Inflammatory macrophage (primary cell): ENCODE measurements around the gene FBXL5.

Source experiments
- DNase-seq, 2 donors: peaks; one replicate each; pipeline ENCODE4 v3.0.0-alpha.2; 2020 to 2022
- total RNA-seq, 18 experiments: gene quantifications; one replicate each; lab custom pipeline; 2026; ENCODE audit warnings: mixed read lengths in 6 of 18, inconsistent platforms in 2 of 18; lab: John Stamatoyannopoulos, UW

The FBXL5 gene
- 77.1 to 341 (median 145) reads per million in 18 experiments for total RNA-seq

- DNase-seq: peak; percentile 89 to 95
These were observed at the start of gene FBXL5 for GRCh38 chr4:15655223-15656037. FBXL5 (minus strand) TSS chr4:15655357; CDS start chr4:15655287, 70 bp downstream.

GRCh38 chr4:15704129-15704528 lies 49.0 kb upstream of the FBXL5 start:
- no peak for DNase-seq

GRCh38 chr4:15703439-15703838 lies 48.3 kb upstream of the FBXL5 start:
- DNase-seq: no peak

- DNase-seq: peak; percentile 88 to 92
These were observed 47.8 kb upstream of the FBXL5 start, which contains the start of gene BST1 for GRCh38 chr4:15702941-15703403. BST1 (plus strand) TSS chr4:15703065; CDS start chr4:15703145, 80 bp downstream.

GRCh38 chr4:15696866-15697265 lies 41.7 kb upstream of the FBXL5 start:
- no peak for DNase-seq

GRCh38 chr4:15695729-15696128 lies 40.6 kb upstream of the FBXL5 start:
- DNase-seq: no peak

GRCh38 chr4:15695240-15695699 lies 40.1 kb upstream of the FBXL5 start:
- no peak for DNase-seq

- no peak for DNase-seq
These were observed 39.3 kb upstream of the FBXL5 start for GRCh38 chr4:15694431-15694830.

GRCh38 chr4:15692602-15693001 lies 37.4 kb upstream of the FBXL5 start:
- no peak for DNase-seq

- peak; percentile 24 to 66 for DNase-seq
These were observed 36.4 kb upstream of the FBXL5 start for GRCh38 chr4:15691346-15692135.

GRCh38 chr4:15690020-15690809 lies 35.1 kb upstream of the FBXL5 start:
- peak; percentile 70 to 93 for DNase-seq

GRCh38 chr4:15689540-15689939 lies 34.4 kb upstream of the FBXL5 start:
- peak; percentile 82 to 86 for DNase-seq

- no peak for DNase-seq
These were observed 32.9 kb upstream of the FBXL5 start for GRCh38 chr4:15688051-15688450.

- DNase-seq: no peak
These were observed 29.3 kb upstream of the FBXL5 start for GRCh38 chr4:15684498-15684897.

- peak; percentile 40 to 74 for DNase-seq
These were observed 28.0 kb upstream of the FBXL5 start for GRCh38 chr4:15683143-15683495.

GRCh38 chr4:15682242-15683142 lies 27.3 kb upstream of the FBXL5 start:
- DNase-seq: peak in 1 of 2 donors; percentile 52

GRCh38 chr4:15681372-15682241 lies 26.4 kb upstream of the FBXL5 start, which contains the start of gene FAM200B:
FAM200B (plus strand) TSS chr4:15681827; CDS start chr4:15686978, 5,151 bp downstream.
- peak; percentile 99 to 100 for DNase-seq

GRCh38 chr4:15681067-15681371 lies 25.9 kb upstream of the FBXL5 start:
- DNase-seq: no peak

GRCh38 chr4:15677507-15677988 lies 22.4 kb upstream of the FBXL5 start:
- DNase-seq: no peak

GRCh38 chr4:15676899-15677298 lies 21.7 kb upstream of the FBXL5 start:
- DNase-seq: no peak
